IPS-18a (cell line): Measurements from ENCODE around the gene YWHAH.
"Not testable (repeated sequence)": the region's sequence is repeated elsewhere in the genome, so short reads cannot be mapped to it uniquely, and the experiment has no call there.

Experiments used
- H3K27ac ChIP-seq: one replicate; pipeline ENCODE4 v1.5.1; 2013; ENCODE audit warnings: low read length
- H3K27me3 ChIP-seq: one replicate; pipeline ENCODE4 v1.6.1; 2013; ENCODE audit warnings: mild to moderate bottlenecking, low read length; ENCODE audit not compliant: control insufficient read depth, insufficient read depth
- H3K36me3 ChIP-seq: one replicate; pipeline ENCODE4 v1.6.1; 2013; ENCODE audit warnings: low read depth, low read length; ENCODE audit not compliant: control insufficient read depth
- H3K4me1 ChIP-seq: one replicate; pipeline ENCODE4 v1.6.1; 2013; ENCODE audit warnings: low read depth, low read length; ENCODE audit not compliant: control insufficient read depth
- H3K4me3 ChIP-seq: one replicate; pipeline ENCODE4 v1.5.1; 2013; ENCODE audit warnings: low read length
- H3K9ac ChIP-seq: one replicate; pipeline ENCODE4 v1.6.1; 2013; ENCODE audit warnings: mild to moderate bottlenecking, low read length, moderate library complexity
- H3K9me3 ChIP-seq: one replicate; pipeline ENCODE4 v1.6.1; 2013; ENCODE audit warnings: low read depth, low read length; ENCODE audit not compliant: control insufficient read depth

Gene YWHAH

DNA sequence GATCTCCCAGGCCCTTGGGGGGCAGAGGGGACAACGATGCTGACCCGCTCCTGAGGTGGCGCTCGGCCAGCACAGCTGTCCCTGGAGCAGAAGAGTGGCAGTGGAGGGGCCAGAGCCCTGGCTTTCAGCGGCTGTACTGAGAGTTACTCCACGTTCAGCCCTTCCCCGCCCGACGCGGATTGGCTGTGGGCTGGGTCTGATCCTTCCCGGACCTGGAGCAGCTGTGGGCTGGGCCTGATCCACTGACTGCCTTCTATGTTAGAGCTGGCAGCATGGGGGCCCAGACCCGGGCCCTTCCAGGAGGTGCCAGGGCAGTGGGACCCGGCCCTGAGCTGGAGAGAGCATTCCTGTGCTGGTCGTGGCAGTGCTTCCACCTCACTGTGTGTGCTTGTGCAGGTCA lies 27.8 kb downstream of the YWHAH start:
- H3K9ac ChIP-seq = no peak overlapping the region
- H3K4me3 ChIP-seq = no peak overlapping the region
- no peak overlapping the region for H3K27ac ChIP-seq
- H3K4me1 ChIP-seq = no peaks in the 10 kb centered on the region
- no peaks in the 10 kb centered on the region for H3K36me3 ChIP-seq
- H3K9me3 ChIP-seq = no peaks in the 10 kb centered on the region
- no peaks in the 10 kb centered on the region for H3K27me3 ChIP-seq

GRCh38 chr22:31973739-31974138 lies 29.4 kb downstream of the YWHAH start:
- Histone ChIP-seq H3K4me1 (no peaks in the 10 kb centered on the region), H3K9ac (no peak overlapping the region), H3K9me3 (no peaks in the 10 kb centered on the region), H3K27me3 (no peaks in the 10 kb centered on the region), H3K36me3 (no peaks in the 10 kb centered on the region), H3K4me3 (no peak overlapping the region), H3K27ac (no peak overlapping the region)

- H3K4me1 ChIP-seq = no peaks in the 10 kb centered on the region
- H3K27ac ChIP-seq = no peak overlapping the region
- no peak overlapping the region for H3K4me3 ChIP-seq
- H3K27me3 ChIP-seq = no peaks in the 10 kb centered on the region
- H3K9ac ChIP-seq = no peak overlapping the region
- no peaks in the 10 kb centered on the region for H3K9me3 ChIP-seq
- H3K36me3 ChIP-seq = no peaks in the 10 kb centered on the region
Observed at GRCh38 chr22:31977141-31977841, 33.0 kb downstream of the YWHAH start.

GRCh38 chr22:31977939-31978338 lies 33.6 kb downstream of the YWHAH start:
- no peaks in the 10 kb centered on the region for H3K27me3 ChIP-seq
- no peak overlapping the region for H3K9ac ChIP-seq
- H3K9me3 ChIP-seq = no peaks in the 10 kb centered on the region
- no peak overlapping the region for H3K4me3 ChIP-seq
- no peaks in the 10 kb centered on the region for H3K36me3 ChIP-seq
- H3K27ac ChIP-seq = no peak overlapping the region
- no peaks in the 10 kb centered on the region for H3K4me1 ChIP-seq

DNA sequence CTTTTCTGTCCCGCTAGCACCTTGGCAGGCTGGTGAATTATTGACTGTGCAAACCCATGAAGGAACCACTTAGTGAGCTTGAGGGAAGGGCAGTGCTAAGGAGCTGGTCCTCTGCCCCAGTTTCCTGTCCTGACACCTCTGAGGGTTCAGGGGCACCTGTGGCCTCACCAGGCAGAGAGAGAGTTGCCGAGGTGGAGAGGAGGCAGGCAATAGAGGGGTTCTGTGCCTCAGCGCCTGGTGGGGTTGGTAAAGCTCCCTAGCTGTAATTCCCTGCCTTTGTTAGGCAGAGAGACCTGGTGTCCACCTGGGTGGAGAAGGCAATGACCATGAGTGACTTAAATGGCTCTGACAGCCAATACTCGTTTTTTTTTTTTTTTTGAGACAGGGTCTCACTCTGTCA lies 36.3 kb downstream of the YWHAH start:
- Histone ChIP-seq H3K27me3 (no peaks in the 10 kb centered on the region), H3K36me3 (no peaks in the 10 kb centered on the region), H3K9me3 (no peaks in the 10 kb centered on the region), H3K9ac (no peak overlapping the region), H3K4me3 (no peak overlapping the region), H3K27ac (no peak overlapping the region), H3K4me1 (no peaks in the 10 kb centered on the region)

DNA sequence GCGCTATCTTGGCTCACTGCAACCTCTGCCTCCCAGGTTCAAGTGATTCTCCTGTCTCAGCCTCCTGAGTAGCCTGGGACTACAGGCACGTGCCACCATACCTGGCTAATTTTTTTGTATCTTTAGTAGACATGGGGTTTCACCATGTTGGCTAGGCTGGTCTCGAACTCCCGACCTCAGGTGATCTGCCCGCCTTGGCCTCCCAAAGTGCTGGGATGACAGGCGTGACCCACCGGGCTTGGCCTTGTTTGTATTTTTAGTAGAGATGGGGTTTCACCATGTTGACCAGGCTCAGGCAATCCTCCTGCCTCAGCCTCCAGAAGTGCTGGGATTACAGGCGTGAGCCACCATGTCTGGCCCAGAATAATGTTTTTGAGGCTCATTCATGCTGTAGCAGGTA lies 37.6 kb downstream of the YWHAH start:
- H3K4me3 ChIP-seq, H3K27me3 ChIP-seq, H3K27ac ChIP-seq, H3K9ac ChIP-seq, H3K4me1 ChIP-seq, H3K36me3 ChIP-seq, H3K9me3 ChIP-seq: not testable (repeated sequence)

- Histone ChIP-seq H3K4me3 (no peak overlapping the region), H3K27ac (no peak overlapping the region)
Observed at GRCh38 chr22:31983911-31984656, 39.7 kb downstream of the YWHAH start.

DNA sequence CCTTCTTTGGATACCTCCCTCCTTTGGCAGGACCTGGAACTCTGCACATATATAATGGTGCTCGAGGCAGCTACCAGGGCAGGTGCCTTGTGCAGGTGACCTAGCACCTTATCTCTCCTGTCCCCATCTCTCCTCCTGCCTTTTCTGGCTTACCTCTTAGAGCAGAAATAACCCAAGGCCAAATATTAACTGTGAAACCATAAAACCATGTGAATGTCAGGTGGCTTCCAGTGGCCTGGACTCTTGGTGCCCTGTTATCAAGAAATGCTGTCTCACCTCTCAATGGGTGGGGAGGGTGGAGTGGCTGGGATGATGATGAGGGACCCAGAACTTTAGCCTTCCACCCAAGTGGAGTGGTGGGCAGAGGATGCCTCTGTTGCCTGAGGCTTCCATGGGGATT lies 42.9 kb downstream of the YWHAH start:
- H3K27me3 ChIP-seq = no peaks in the 10 kb centered on the region
- H3K4me3 ChIP-seq = no peak overlapping the region
- H3K9me3 ChIP-seq = no peaks in the 10 kb centered on the region
- H3K36me3 ChIP-seq = no peaks in the 10 kb centered on the region
- H3K4me1 ChIP-seq = no peaks in the 10 kb centered on the region
- H3K9ac ChIP-seq = no peak overlapping the region
- no peak overlapping the region for H3K27ac ChIP-seq

More at GRCh38 chr22:31983911-31984656, 39.7 kb downstream of the YWHAH start:
- H3K4me1 ChIP-seq = no peaks in the 10 kb centered on the region
- no peak overlapping the region for H3K9ac ChIP-seq
- H3K9me3 ChIP-seq = no peaks in the 10 kb centered on the region
- no peaks in the 10 kb centered on the region for H3K27me3 ChIP-seq
- H3K36me3 ChIP-seq = no peaks in the 10 kb centered on the region

DNA sequence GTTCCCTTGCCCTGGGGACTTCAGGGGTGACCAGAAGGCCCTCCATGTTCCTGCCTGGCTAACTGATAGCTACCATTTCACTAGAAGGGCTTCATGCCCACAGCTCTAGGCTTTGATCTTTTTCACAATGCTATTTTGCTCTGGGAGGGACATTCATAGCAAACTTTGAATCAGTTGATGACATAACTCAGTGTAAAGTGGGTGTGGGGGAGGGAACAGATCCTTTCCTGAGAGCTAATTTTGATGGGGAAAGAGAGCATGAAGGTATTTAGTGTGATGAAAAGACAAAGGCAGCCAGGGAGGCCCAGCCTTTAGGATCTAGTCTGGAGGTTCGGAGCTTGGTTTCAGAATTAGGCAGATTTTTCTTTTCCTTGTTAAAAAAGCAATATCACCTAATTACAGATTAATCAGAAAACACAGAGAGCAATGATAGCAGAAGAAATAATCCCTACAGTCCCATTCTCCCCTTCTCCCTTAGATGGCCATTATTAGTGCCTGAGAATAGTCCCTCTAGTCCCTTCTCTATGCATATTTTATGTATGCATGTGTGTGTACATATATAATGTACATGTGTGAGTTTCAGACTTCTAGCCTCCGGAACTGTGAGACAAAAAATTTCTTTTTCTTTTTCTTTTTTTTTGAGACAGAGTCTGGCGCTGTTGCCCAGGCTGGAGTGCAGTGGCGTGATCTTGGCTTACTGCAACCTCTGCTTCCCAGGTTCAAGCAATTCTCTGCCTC lies 46.9 kb downstream of the YWHAH start:
- Histone ChIP-seq H3K36me3 (no peaks in the 10 kb centered on the region), H3K4me3 (no peak overlapping the region), H3K27me3 (no peaks in the 10 kb centered on the region), H3K9me3 (no peaks in the 10 kb centered on the region), H3K4me1 (no peaks in the 10 kb centered on the region), H3K27ac (no peak overlapping the region), H3K9ac (no peak overlapping the region)

- no peak overlapping the region for H3K4me3 ChIP-seq
- no peaks in the 10 kb centered on the region for H3K4me1 ChIP-seq
Observed at GRCh38 chr22:31995046-31995445, 50.7 kb downstream of the YWHAH start.

GRCh38 chr22:31995807-31996206 lies 51.5 kb downstream of the YWHAH start:
- H3K4me1 ChIP-seq = no peaks in the 10 kb centered on the region
- no peaks in the 10 kb centered on the region for H3K36me3 ChIP-seq
- H3K9me3 ChIP-seq = no peaks in the 10 kb centered on the region
- H3K9ac ChIP-seq = no peak overlapping the region
- no peak overlapping the region for H3K4me3 ChIP-seq
- H3K27me3 ChIP-seq = no peaks in the 10 kb centered on the region
- no peak overlapping the region for H3K27ac ChIP-seq

More at GRCh38 chr22:31995046-31995445, 50.7 kb downstream of the YWHAH start:
- Histone ChIP-seq H3K27ac (no peak overlapping the region), H3K9ac (no peak overlapping the region), H3K36me3 (no peaks in the 10 kb centered on the region), H3K9me3 (no peaks in the 10 kb centered on the region), H3K27me3 (no peaks in the 10 kb centered on the region)
